ENCODE measurements around the gene SRP14.

SRP14 gene

GRCh38 chr15:40064231-40064894 lies 25.4 kb upstream of the SRP14 start:
- Histone ChIP-seq H3K4me3 (ENCODE audit: low read depth in 1 of 2, low read length in 2 of 2) (no peak overlapping the region), H3K27me3 (ENCODE audit: low read depth, low read length) (no peaks in the 10 kb centered on the region), H3K36me3 (ENCODE audit: control insufficient read depth in 1 of 2, insufficient read depth in 2 of 2, low read length in 2 of 2) (no peaks in the 10 kb centered on the region), H3K27ac (ENCODE audit: low read length) (no peak overlapping the region), H3K4me1 (ENCODE audit: control insufficient read depth in 1 of 2, insufficient read depth in 2 of 2, low read length in 2 of 2) (peaks cover 0 to 3% of the 10 kb centered on the region in 2 donors), H3K9me3 (ENCODE audit: control insufficient read depth in 1 of 2, low read length in 2 of 2) (no peaks in the 10 kb centered on the region)

DNA sequence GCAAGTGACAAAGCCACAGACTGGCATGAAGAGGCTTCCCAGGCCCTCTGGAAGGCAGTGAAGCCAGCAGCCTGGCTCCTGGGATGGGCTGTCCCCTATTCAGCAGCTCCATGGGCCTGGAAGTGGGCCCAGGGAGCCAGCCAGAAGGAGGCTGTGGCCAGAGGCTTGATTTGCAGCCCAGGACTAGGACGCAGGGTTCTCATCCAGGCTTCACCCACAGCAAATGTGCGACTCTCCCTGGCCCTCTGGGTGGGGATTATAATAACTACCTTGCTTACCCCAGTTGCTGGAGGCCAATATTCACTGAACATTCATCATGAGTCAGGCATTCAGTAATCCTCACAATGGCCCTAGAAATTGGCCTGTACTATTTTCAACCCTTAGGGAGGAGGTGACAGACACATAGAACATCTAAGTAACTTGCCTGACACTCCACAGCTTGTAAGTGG lies 24.6 kb upstream of the SRP14 start:
- no peaks in the 10 kb centered on the region for H3K27me3 ChIP-seq (ENCODE audit: low read depth, low read length)
- H3K4me1 ChIP-seq (ENCODE audit: control insufficient read depth in 1 of 2, insufficient read depth in 2 of 2, low read length in 2 of 2) = no peaks in the 10 kb centered on the region
- H3K27ac ChIP-seq (ENCODE audit: low read length) = no peak overlapping the region
- no peaks in the 10 kb centered on the region for H3K36me3 ChIP-seq (ENCODE audit: control insufficient read depth in 1 of 2, insufficient read depth in 2 of 2, low read length in 2 of 2)
- H3K9me3 ChIP-seq (ENCODE audit: control insufficient read depth in 1 of 2, low read length in 2 of 2) = no peaks in the 10 kb centered on the region
- H3K4me3 ChIP-seq (ENCODE audit: low read depth in 1 of 2, low read length in 2 of 2) = no peak overlapping the region

DNA sequence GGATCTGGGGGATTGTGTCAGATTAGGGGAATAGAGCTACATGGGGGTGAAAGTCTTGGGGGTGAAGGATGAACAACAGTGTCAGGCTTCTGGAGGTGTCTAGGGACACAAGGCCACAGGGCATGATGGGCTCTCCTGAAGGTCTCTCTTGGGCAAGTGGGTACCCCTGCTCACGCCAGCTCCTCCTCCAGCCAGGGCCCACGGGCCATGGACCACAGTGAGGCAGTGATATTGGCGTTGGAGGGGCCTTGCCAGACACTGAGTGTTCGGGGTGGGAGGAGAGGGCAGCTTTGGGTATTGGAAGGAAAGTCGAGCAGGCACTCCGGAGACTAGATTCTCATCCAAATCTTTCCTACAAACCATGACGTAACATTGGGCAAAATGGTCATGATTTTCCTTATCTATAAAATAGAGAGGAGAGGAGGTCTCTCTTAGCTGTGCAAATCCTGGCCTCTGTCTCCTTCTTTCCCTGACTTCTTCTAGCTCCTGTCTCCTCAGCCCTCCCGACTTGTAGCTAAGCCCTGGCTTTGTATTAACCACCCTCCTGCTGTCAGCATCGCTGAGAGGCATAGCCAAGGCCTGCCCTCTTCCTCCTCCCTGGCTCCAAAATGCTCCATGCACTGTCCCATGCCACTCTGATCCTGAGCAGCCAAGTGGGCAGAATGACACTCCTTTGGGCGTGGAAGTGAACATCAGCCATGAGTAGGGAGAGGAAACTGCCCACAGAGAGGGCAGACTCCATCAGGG lies 24.0 kb upstream of the SRP14 start:
- Histone ChIP-seq H3K4me3 (ENCODE audit: low read depth in 1 of 2, low read length in 2 of 2) (no peak overlapping the region), H3K27me3 (ENCODE audit: low read depth, low read length) (no peaks in the 10 kb centered on the region), H3K9me3 (ENCODE audit: control insufficient read depth in 1 of 2, low read length in 2 of 2) (no peaks in the 10 kb centered on the region), H3K27ac (ENCODE audit: low read length) (no peak overlapping the region), H3K36me3 (ENCODE audit: control insufficient read depth in 1 of 2, insufficient read depth in 2 of 2, low read length in 2 of 2) (no peaks in the 10 kb centered on the region), H3K4me1 (ENCODE audit: control insufficient read depth in 1 of 2, insufficient read depth in 2 of 2, low read length in 2 of 2) (no peaks in the 10 kb centered on the region)

DNA sequence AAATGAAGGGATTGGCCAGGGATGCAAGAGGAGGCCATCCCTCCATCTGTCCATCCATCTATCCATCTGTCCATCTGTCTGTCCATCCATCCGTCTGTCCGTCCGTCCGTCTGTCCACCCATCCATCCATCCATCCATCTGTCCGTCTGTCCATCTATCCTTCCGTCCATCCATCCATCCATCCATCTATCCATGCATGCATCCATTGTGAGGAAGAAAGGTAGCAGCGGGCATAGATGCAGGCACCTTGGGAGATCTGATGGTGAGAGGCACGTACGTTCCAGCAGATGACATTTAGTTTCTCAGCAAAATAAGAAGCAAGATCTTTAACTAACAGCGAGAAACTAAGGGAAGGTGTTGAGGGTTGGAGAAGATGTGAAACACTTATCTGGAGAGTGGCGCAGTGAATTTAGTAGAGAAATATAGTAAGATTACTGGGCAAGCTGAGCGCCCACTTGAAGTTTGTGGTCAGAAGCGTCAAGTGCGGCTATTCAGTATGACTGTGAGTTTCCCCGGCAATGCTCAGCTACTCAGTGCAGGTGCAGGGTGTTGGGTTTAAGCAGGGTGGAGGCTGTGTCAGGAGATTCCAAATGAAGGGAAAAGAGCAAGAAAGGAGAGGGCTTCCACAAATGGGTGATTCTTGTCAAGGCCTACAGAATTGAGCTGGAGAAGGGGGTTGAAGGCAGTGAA lies 22.4 kb upstream of the SRP14 start:
- peaks cover 0 to under 1% of the 10 kb centered on the region in 2 donors for H3K4me1 ChIP-seq (ENCODE audit: control insufficient read depth in 1 of 2, insufficient read depth in 2 of 2, low read length in 2 of 2)
- H3K9me3 ChIP-seq (ENCODE audit: control insufficient read depth in 1 of 2, low read length in 2 of 2) = no peaks in the 10 kb centered on the region
- no peak overlapping the region for H3K27ac ChIP-seq (ENCODE audit: low read length)
- H3K36me3 ChIP-seq (ENCODE audit: control insufficient read depth in 1 of 2, insufficient read depth in 2 of 2, low read length in 2 of 2) = no peaks in the 10 kb centered on the region
- H3K4me3 ChIP-seq (ENCODE audit: low read depth in 1 of 2, low read length in 2 of 2) = no peak overlapping the region
- H3K27me3 ChIP-seq (ENCODE audit: low read depth, low read length) = no peaks in the 10 kb centered on the region

DNA sequence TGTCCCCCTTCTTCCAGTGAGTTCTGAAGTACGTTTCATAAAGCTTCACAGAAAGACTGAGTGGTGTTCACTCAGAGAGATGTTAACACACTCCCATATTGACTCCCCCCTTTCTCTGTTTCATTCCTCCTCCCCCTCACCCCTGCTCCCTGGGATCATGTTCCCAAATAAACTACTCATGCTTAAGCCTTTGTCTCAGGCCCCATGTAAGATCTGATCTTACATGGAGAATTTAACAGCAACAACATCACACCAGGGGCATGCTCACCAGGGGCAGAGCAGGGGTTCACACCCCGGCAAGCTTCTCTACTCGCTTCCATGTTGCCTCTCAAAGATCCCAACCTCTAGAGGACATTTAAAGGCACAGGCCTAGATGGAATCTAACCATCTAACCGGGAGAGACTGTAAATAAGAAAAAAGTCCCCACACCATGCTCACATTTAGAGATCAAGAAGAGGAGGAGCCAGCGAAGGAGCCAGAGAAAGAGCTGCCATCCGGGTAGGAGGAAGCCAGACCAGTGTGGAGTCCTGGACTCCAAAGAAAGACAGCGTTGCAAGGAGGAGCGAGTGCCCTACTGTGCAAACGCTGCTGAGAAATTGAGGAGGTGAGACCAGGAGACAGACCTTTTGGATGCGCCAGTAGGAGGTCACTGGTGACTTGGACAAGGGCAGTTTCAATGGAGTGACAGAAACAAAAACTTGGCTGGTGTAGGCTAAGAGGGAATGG lies 21.4 kb upstream of the SRP14 start:
- Histone ChIP-seq H3K27ac (ENCODE audit: low read length) (no peak overlapping the region), H3K36me3 (ENCODE audit: control insufficient read depth in 1 of 2, insufficient read depth in 2 of 2, low read length in 2 of 2) (no peaks in the 10 kb centered on the region), H3K4me1 (ENCODE audit: control insufficient read depth in 1 of 2, insufficient read depth in 2 of 2, low read length in 2 of 2) (peaks cover under 1 to 10% of the 10 kb centered on the region in 2 donors), H3K4me3 (ENCODE audit: low read depth in 1 of 2, low read length in 2 of 2) (no peak overlapping the region), H3K27me3 (ENCODE audit: low read depth, low read length) (no peaks in the 10 kb centered on the region), H3K9me3 (ENCODE audit: control insufficient read depth in 1 of 2, low read length in 2 of 2) (no peaks in the 10 kb centered on the region)

- peaks cover 7 to 16% of the 10 kb centered on the region in 2 donors for H3K4me1 ChIP-seq (ENCODE audit: control insufficient read depth in 1 of 2, insufficient read depth in 2 of 2, low read length in 2 of 2)
- H3K27me3 ChIP-seq (ENCODE audit: low read depth, low read length) = no peaks in the 10 kb centered on the region
- no peaks in the 10 kb centered on the region for H3K36me3 ChIP-seq (ENCODE audit: control insufficient read depth in 1 of 2, insufficient read depth in 2 of 2, low read length in 2 of 2)
- H3K4me3 ChIP-seq (ENCODE audit: low read depth in 1 of 2, low read length in 2 of 2) = no peak overlapping the region
- H3K9me3 ChIP-seq (ENCODE audit: control insufficient read depth in 1 of 2, low read length in 2 of 2) = no peaks in the 10 kb centered on the region
- no peak overlapping the region for H3K27ac ChIP-seq (ENCODE audit: low read length)
These were observed 20.8 kb upstream of the SRP14 start for GRCh38 chr15:40059821-40060220.

DNA sequence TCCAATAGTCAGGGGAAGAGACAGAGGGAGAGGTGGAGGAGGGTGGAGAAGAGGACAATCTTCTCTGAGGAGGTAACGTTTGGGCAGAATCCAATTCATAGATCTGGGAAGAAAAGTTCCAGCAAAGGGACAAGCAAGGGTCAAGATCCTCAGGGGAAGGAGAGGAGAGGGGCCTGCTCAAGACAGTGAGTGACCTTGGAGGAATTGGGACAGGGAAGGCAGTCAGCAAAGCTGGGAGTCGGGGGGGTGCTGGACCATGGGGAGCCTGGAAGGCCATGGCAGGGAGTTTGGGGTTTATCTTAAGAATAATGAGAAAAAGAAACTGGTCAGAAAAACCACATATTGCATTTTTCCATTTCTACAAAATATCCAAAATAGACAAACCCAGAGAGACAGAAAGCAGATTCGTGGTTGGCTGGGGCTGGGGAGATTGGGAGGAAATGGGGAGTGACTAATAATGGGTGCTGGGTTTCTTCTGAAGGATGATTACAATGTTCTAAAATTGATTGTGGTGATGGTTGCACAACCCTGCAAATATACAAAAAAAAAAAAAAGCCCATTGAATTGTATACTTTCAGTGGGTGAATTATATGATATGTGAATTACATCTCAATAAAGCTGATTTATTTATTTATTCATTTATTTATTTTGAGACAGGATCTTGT lies 19.6 kb upstream of the SRP14 start:
- Histone ChIP-seq H3K9me3 (ENCODE audit: control insufficient read depth in 1 of 2, low read length in 2 of 2) (no peaks in the 10 kb centered on the region), H3K36me3 (ENCODE audit: control insufficient read depth in 1 of 2, insufficient read depth in 2 of 2, low read length in 2 of 2) (no peaks in the 10 kb centered on the region), H3K27me3 (ENCODE audit: low read depth, low read length) (no peaks in the 10 kb centered on the region), H3K4me1 (ENCODE audit: control insufficient read depth in 1 of 2, insufficient read depth in 2 of 2, low read length in 2 of 2) (peaks cover 9 to 17% of the 10 kb centered on the region in 2 donors), H3K4me3 (ENCODE audit: low read depth in 1 of 2, low read length in 2 of 2) (no peak overlapping the region), H3K27ac (ENCODE audit: low read length) (no peak overlapping the region)

- Histone ChIP-seq H3K27ac (ENCODE audit: low read length) (no peak overlapping the region), H3K36me3 (ENCODE audit: control insufficient read depth in 1 of 2, insufficient read depth in 2 of 2, low read length in 2 of 2) (no peaks in the 10 kb centered on the region), H3K9me3 (ENCODE audit: control insufficient read depth in 1 of 2, low read length in 2 of 2) (no peaks in the 10 kb centered on the region), H3K4me3 (ENCODE audit: low read depth in 1 of 2, low read length in 2 of 2) (no peak overlapping the region), H3K27me3 (ENCODE audit: low read depth, low read length) (no peaks in the 10 kb centered on the region), H3K4me1 (ENCODE audit: control insufficient read depth in 1 of 2, insufficient read depth in 2 of 2, low read length in 2 of 2) (peaks cover 14 to 21% of the 10 kb centered on the region in 2 donors)
These were observed 16.8 kb upstream of the SRP14 start for GRCh38 chr15:40055576-40056293.

- Histone ChIP-seq H3K4me3 (ENCODE audit: low read depth in 1 of 2, low read length in 2 of 2) (no peak overlapping the region), H3K27me3 (ENCODE audit: low read depth, low read length) (no peaks in the 10 kb centered on the region), H3K36me3 (ENCODE audit: control insufficient read depth in 1 of 2, insufficient read depth in 2 of 2, low read length in 2 of 2) (no peaks in the 10 kb centered on the region), H3K9me3 (ENCODE audit: control insufficient read depth in 1 of 2, low read length in 2 of 2) (no peaks in the 10 kb centered on the region), H3K4me1 (ENCODE audit: control insufficient read depth in 1 of 2, insufficient read depth in 2 of 2, low read length in 2 of 2) (peaks cover 14 to 21% of the 10 kb centered on the region in 2 donors), H3K27ac (ENCODE audit: low read length) (no peak overlapping the region)
These were observed 16.0 kb upstream of the SRP14 start for GRCh38 chr15:40054855-40055575.

DNA sequence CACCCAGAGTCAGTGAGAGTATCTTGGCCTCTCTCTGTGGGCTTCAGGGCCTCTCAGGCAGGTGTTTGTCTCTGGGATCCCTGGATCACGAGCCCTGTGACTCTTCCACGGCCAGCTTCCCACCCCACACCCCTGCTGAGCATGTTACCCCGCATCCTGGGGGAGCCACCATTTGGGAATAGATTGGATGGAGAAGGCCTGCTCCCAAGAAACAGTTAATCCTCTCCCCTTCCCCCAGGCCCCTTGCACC lies 15.5 kb upstream of the SRP14 start:
- peaks cover 14 to 21% of the 10 kb centered on the region in 2 donors for H3K4me1 ChIP-seq (ENCODE audit: control insufficient read depth in 1 of 2, insufficient read depth in 2 of 2, low read length in 2 of 2)
- H3K27me3 ChIP-seq (ENCODE audit: low read depth, low read length) = no peaks in the 10 kb centered on the region
- H3K4me3 ChIP-seq (ENCODE audit: low read depth in 1 of 2, low read length in 2 of 2) = no peak overlapping the region
- no peaks in the 10 kb centered on the region for H3K9me3 ChIP-seq (ENCODE audit: control insufficient read depth in 1 of 2, low read length in 2 of 2)
- no peak overlapping the region for H3K27ac ChIP-seq (ENCODE audit: low read length)
- H3K36me3 ChIP-seq (ENCODE audit: control insufficient read depth in 1 of 2, insufficient read depth in 2 of 2, low read length in 2 of 2) = no peaks in the 10 kb centered on the region
